ENCODE results near the gene TMED4.

TMED4 gene

DNA sequence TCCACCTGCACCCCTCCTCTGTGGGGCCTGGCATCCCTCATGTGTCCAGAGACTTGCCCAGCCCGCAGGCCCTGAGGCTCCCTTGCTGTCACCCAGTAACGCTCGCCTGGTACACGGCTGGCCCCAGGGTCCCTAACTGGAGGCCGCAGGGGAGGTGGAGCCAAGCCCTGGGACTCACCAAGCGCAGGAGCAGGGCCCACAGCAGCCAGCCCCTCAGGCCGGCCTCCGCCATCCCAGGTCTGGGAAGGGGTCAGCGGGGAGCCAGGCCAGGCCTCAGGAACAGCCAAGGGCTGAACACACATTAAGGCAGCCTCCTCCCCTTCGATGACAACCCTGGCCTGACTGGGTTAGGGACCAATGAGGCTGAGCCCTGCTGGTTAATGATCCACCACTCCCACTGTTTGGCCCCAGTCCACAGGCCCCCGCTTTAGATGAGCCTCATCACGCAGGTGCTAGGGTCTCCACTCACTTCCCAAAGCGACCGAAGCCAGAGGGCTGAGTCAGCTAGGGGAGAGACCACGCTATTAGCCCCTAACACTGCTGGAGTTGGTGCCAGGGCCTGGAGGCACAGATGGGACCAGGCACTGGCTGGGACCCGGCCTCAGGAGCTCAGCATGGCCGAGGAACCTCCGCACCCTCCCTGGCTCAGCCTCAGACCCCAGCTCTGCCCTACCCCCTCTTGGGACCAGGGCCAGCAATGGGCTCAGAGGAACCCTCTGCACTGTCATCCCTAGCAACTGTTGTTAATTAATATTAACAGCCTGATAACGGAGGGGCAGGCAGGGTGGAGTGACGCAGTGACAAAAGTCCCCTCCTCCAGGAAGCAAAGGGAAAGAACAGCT is 40.8 kb downstream of the TMED4 start, which contains the start of gene NPC1L1:
TSS of gene NPC1L1 (minus strand) at position 303 of the 842 bp plus-strand sequence. CDS start at position 232, 71 bp downstream.
- Histone ChIP-seq H3K36me3 (replicated peaks; ENCODE audit: low read depth, low read length) (no peaks in the 10 kb centered on the region), H4K20me1 (ENCODE audit: insufficient read depth, low read length) (no peaks in the 10 kb centered on the region), H2AFZ (ENCODE audit: low read depth, low read length) (no peak within 1 kb of the TSS), H3K4me1 (ENCODE audit: low read length) (no peaks in the 10 kb centered on the region), H3K27ac (ENCODE audit: low read length) (no peak within 1 kb of the TSS), H3K9ac (ENCODE audit: low read length) (no peak within 1 kb of the TSS), H3K27me3 (ENCODE audit: low read depth, low read length) (no peaks in the 10 kb centered on the region), H3K9me3 (ENCODE audit: insufficient read depth, low read length) (no peaks in the 10 kb centered on the region), H3K4me3 (ENCODE audit: low read length) (no peak within 1 kb of the TSS), H3K4me2 (ENCODE audit: low read length) (no peak within 1 kb of the TSS), H3K79me2 (ENCODE audit: low read length) (no peaks in the 10 kb centered on the region)
- TF ChIP-seq, protein P1, sequence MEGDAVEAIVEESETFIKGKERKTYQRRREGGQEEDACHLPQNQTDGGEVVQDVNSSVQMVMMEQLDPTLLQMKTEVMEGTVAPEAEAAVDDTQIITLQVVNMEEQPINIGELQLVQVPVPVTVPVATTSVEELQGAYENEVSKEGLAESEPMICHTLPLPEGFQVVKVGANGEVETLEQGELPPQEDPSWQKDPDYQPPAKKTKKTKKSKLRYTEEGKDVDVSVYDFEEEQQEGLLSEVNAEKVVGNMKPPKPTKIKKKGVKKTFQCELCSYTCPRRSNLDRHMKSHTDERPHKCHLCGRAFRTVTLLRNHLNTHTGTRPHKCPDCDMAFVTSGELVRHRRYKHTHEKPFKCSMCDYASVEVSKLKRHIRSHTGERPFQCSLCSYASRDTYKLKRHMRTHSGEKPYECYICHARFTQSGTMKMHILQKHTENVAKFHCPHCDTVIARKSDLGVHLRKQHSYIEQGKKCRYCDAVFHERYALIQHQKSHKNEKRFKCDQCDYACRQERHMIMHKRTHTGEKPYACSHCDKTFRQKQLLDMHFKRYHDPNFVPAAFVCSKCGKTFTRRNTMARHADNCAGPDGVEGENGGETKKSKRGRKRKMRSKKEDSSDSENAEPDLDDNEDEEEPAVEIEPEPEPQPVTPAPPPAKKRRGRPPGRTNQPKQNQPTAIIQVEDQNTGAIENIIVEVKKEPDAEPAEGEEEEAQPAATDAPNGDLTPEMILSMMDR (IDR thresholded peaks at IDR 0.05; ENCODE audit: low read depth, low read length): no peak
- TF ChIP-seq EZH2phosphoT487 (IDR thresholded peaks at IDR 0.05; ENCODE audit: low read depth): no peak

DNA sequence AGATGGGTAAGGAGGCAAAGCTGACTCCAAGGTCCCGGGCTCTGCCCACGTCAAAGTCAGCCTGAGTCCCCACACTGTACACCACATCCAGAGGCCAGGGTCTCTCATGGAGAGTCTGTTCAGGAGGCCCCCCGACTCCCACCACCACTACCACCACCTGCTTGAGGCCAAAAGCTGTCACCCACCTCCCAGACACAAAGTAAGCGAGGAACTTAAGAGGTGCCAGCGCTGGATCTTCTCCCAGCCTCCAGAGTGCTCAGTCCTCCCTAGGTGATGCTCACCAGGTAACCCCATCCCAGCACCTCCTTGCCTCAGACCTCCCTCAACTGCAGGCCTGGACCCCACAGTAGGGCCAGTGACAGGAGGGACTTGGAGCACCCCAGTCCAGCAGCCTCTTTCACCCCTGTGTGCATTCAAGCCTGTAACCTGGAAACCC is 41.4 kb downstream of the TMED4 start:
- no peak for TF ChIP-seq EZH2phosphoT487 (IDR thresholded peaks at IDR 0.05; ENCODE audit: low read depth)
- TF ChIP-seq, protein P1 (IDR thresholded peaks at IDR 0.05; ENCODE audit: low read depth, low read length): no peak
- H4K20me1 ChIP-seq (ENCODE audit: insufficient read depth, low read length): no peaks in the 10 kb centered on the region
- no peak overlapping the region for H3K4me2 ChIP-seq (ENCODE audit: low read length)
- H3K9me3 ChIP-seq (ENCODE audit: insufficient read depth, low read length): no peaks in the 10 kb centered on the region
- no peaks in the 10 kb centered on the region for H3K36me3 ChIP-seq (replicated peaks; ENCODE audit: low read depth, low read length)
- no peaks in the 10 kb centered on the region for H3K79me2 ChIP-seq (ENCODE audit: low read length)
- H3K9ac ChIP-seq (ENCODE audit: low read length): no peak overlapping the region
- no peak overlapping the region for H3K27ac ChIP-seq (ENCODE audit: low read length)
- no peaks in the 10 kb centered on the region for H3K27me3 ChIP-seq (ENCODE audit: low read depth, low read length)
- no peak overlapping the region for H3K4me3 ChIP-seq (ENCODE audit: low read length)
- H3K4me1 ChIP-seq (ENCODE audit: low read length): no peaks in the 10 kb centered on the region
- no peak overlapping the region for H2AFZ ChIP-seq (ENCODE audit: low read depth, low read length)

DNA sequence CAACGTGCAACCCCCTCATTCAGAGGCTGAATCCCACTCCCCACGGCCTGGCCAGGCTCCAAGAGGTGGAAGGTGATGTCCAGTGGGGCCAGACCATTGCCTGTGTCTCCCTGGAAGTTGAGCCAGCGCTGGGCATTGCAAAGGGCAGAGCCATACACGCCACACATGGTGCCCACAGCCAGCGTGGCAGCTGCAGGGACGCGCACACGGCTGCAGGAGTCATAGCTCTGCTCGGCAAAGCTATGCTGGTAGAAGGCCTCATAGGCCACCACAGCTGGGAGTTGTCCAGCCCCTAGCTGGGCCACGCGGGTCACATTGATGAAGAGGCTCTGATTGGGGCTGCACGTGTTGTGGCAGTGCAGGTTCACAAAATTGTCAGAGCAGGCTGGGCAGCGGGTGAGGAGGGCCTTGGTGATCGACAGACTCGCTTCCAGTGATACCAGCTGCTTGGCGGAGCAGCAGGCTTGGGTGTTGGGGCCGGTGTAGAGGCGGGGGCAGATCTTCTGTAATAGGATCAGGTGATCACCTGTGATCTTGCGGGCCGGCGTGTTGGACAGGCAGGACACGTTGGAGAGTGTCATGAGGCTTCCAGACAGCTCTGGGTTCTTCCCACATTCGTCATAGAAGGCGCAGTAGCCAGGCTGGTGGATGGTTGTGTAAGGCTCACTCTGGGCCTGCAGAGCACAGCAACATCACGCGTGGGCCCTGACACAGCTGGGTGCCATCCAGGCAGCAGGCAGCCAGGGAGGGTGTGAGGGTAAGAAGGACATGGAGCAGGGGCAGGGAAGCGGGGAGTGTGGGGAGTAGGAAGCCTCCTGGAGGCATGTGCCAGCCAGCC is 42.1 kb downstream of the TMED4 start:
- Histone ChIP-seq H3K4me1 (ENCODE audit: low read length) (no peaks in the 10 kb centered on the region), H3K27me3 (ENCODE audit: low read depth, low read length) (no peaks in the 10 kb centered on the region), H3K27ac (ENCODE audit: low read length) (no peak overlapping the region), H2AFZ (ENCODE audit: low read depth, low read length) (no peak overlapping the region), H3K79me2 (ENCODE audit: low read length) (no peaks in the 10 kb centered on the region), H3K9me3 (ENCODE audit: insufficient read depth, low read length) (no peaks in the 10 kb centered on the region), H3K36me3 (replicated peaks; ENCODE audit: low read depth, low read length) (no peaks in the 10 kb centered on the region), H3K4me3 (ENCODE audit: low read length) (no peak overlapping the region), H3K9ac (ENCODE audit: low read length) (no peak overlapping the region), H4K20me1 (ENCODE audit: insufficient read depth, low read length) (no peaks in the 10 kb centered on the region), H3K4me2 (ENCODE audit: low read length) (no peak overlapping the region)
- TF ChIP-seq EZH2phosphoT487 (IDR thresholded peaks at IDR 0.05; ENCODE audit: low read depth): no peak
- TF ChIP-seq, protein P1 (IDR thresholded peaks at IDR 0.05; ENCODE audit: low read depth, low read length): no peak

Measured in OCI-LY3 (cell line).